Measurements from ENCODE around the gene SMTN.

The SMTN gene

DNA sequence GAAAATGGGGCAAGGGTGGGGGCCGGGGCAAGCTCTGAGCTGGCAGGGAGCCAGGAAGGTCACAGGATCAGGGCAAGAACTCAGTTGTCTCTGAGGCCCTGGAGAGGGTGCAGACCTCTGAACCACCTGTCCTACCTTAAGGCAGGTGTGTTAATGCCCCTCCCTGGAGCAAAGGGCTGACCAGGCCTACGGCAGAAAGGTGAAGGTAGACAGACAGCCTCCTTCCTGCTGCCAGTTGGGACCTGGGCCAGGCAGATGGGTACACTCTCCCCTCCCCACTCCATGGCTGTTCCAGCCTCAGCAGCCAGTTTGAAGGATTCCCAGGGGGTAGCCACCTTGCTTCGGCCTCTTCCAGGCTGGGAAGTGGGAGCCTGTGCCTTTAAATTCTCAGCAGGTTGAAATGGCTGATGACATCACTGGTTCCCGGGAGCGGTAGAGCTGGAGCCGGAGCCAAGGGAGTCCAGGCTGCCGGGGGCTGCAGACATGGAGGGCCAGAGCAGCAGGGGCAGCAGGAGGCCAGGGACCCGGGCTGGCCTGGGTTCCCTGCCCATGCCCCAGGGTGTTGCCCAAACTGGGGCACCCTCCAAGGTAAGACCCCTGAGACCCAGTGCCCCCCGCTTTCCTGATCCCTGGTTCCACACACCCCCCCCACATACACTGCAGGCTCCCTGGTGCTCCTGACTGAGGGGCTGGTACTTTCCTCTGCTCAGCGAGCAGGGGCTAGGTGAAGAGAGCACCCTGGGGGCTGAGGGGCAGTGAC is 41.6 kb downstream of the SMTN start, which contains the start of gene INPP5J:
Gene INPP5J, plus strand, starts transcription at position 435 of the 760 bp plus-strand sequence. Its CDS starts 49 bp downstream, at position 484.
- DNase-seq (ENCODE audit: low read depth, low spot score): no peak

GRCh38 chr22:31123292-31123602 is 42.1 kb downstream of the SMTN start:
- no peak for DNase-seq (ENCODE audit: low read depth, low spot score)
- no peak overlapping the region for H3K27ac ChIP-seq

More for the DNA sequence above, 41.6 kb downstream of the SMTN start, which contains the start of gene INPP5J:
- H3K27ac ChIP-seq: no peak within 1 kb of the TSS

GRCh38 chr22:31124290-31124689 is 43.2 kb downstream of the SMTN start:
- DNase-seq (ENCODE audit: low read depth, low spot score): no peak

GRCh38 chr22:31124811-31125465 is 43.8 kb downstream of the SMTN start:
- H3K27ac ChIP-seq: no peak overlapping the region
- DNase-seq (ENCODE audit: low read depth, low spot score): no peak

More at GRCh38 chr22:31124290-31124689, 43.2 kb downstream of the SMTN start:
- no peak overlapping the region for H3K27ac ChIP-seq

DNA sequence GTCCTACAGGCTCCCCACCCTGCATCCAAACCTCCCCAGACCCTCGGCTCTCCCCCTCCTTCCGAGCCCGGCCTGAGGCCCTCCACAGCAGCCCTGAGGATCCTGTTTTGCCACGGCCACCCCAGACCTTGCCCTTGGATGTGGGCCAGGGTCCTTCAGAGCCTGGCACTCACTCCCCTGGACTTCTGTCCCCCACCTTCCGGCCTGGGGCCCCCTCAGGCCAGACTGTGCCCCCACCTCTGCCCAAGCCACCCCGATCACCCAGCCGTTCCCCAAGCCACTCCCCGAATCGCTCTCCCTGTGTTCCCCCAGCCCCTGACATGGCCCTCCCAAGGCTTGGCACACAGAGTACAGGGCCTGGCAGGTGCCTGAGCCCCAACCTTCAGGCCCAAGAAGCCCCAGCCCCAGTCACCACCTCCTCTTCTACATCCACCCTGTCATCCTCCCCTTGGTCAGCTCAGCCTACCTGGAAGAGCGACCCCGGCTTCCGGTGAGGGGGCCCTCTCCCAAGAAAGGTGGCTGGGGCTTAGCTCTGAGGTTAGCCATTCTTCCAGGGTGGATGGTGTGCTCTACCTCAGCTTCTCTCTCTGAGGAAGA is 44.5 kb downstream of the SMTN start:
- no peak for DNase-seq (ENCODE audit: low read depth, low spot score)
- no peak overlapping the region for H3K27ac ChIP-seq

GRCh38 chr22:31126128-31126868 is 45.2 kb downstream of the SMTN start:
- H3K27ac ChIP-seq: no peak overlapping the region
- no peak for DNase-seq (ENCODE audit: low read depth, low spot score)

DNA sequence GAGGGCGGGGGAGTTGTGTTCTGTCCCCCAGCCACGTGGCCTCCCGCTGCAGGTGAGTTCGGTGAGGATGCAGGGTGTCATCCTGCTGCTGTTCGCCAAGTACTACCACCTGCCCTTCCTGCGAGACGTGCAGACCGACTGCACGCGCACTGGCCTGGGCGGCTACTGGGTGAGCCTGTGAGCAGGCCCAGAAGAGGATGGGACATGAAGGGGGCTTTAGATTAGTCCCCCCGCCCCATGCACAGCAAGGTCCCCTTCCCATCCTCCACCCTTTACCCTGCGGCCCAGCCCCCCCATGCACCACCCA is 45.7 kb downstream of the SMTN start:
- no peak overlapping the region for H3K27ac ChIP-seq
- DNase-seq (ENCODE audit: low read depth, low spot score): no peak

GRCh38 chr22:31127181-31127772 is 46.2 kb downstream of the SMTN start:
- H3K27ac ChIP-seq: no peak overlapping the region
- DNase-seq (ENCODE audit: low read depth, low spot score): no peak

DNA sequence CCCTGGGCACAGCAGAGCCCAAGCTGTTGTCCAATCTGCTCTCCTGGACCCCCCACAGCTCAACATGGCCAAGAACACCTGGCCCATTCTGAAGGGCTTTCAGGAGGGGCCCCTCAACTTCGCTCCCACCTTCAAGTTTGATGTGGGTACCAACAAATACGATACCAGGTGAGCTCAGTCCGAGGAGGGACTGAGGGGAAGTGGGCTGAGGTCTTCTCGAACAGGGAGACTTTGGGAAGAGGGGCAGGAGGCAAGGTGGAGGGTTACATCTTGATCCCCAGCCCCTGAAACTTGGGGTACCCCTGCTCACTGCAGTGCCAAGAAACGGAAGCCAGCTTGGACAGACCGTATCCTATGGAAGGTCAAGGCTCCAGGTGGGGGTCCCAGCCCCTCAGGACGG is 47.0 kb downstream of the SMTN start:
- no peak overlapping the region for H3K27ac ChIP-seq
- DNase-seq (ENCODE audit: low read depth, low spot score): no peak

GRCh38 chr22:31130873-31131272 is 49.8 kb downstream of the SMTN start:
- no peak overlapping the region for H3K27ac ChIP-seq
- DNase-seq (ENCODE audit: low read depth, low spot score): no peak

DNA sequence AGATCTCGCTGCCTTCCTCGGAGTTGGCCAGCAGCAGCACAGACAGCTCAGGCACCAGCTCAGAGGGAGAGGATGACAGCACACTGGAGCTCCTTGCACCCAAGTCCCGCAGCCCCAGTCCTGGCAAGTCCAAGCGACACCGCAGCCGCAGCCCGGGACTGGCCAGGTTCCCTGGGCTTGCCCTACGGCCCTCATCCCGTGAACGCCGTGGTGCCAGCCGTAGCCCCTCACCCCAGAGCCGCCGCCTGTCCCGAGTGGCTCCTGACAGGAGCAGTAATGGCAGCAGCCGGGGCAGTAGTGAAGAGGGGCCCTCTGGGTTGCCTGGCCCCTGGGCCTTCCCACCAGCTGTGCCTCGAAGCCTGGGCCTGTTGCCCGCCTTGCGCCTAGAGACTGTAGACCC is 52.8 kb downstream of the SMTN start:
- H3K27ac ChIP-seq: no peak overlapping the region
- no peak for DNase-seq (ENCODE audit: low read depth, low spot score)

GRCh38 chr22:31134688-31135087 is 53.6 kb downstream of the SMTN start:
- DNase-seq (ENCODE audit: low read depth, low spot score): no peak

DNA sequence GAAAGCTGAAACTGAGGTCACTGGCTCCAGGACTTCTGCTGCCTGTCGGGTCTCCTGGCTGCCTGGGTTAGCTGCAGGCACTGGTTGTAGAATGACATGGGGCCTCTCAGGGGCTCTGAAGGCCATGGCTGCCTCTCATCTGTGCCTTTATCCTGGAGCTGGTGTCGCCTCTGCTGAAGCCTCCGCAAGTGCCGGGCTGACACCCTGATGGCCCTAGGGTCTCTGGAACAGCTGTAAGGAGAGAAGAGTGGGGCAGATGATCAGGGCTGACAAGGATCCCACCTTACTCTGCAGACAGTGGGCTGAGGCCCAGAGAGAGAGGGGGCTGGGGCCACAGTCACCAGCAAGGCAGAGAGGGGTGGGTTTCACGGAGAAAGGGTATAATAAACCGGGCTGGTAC is 54.6 kb downstream of the SMTN start:
- no peak overlapping the region for H3K27ac ChIP-seq
- DNase-seq (ENCODE audit: low read depth, low spot score): no peak

More at GRCh38 chr22:31134688-31135087, 53.6 kb downstream of the SMTN start:
- H3K27ac ChIP-seq: no peak overlapping the region

DNA sequence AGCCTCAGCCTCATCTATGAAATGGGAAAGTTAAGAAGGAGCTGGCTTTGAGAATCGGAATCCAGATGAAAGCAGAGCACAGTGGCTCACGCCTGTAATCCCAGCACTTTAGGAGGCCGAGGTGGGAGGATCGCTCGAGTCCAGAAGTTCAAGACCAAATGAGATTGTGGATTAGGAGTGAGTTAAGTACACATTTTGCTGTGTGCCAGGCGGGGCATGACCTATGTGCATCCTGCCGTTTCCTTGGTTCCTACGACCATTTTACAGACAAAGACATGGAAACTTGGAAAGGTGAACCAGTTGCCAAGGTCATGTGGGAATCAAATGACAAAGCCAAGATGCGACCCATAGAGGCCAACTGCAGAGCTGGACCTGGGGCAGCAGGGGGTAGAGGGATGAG is 55.0 kb downstream of the SMTN start:
- no peak overlapping the region for H3K27ac ChIP-seq
- DNase-seq (ENCODE audit: low read depth, low spot score): no peak

GRCh38 chr22:31136711-31137110 is 55.6 kb downstream of the SMTN start:
- DNase-seq (ENCODE audit: low read depth, low spot score): no peak
- no peak overlapping the region for H3K27ac ChIP-seq

- DNase-seq (ENCODE audit: low read depth, low spot score): no peak
- H3K27ac ChIP-seq: no peak overlapping the region
Observed at GRCh38 chr22:31137721-31138120, 56.6 kb downstream of the SMTN start.

DNA sequence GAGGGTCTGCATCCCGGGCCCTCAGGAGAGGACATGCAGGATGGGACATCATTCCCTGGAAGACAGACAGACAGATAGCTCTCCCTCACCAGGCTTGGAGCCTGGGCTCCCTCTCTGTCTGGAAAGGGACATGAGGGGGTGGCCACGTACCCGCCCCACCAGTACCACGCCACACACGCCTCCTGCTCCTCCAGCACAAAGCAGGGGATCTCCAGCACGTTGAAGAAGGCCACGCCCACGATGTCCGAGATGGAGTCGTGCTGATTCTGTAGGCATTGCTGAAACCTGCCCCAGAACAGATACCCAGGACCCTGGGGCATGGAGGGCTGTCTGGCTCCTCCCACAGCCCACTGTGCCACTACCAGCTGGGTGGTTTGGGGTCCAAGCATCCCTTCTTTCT is 57.0 kb downstream of the SMTN start:
- H3K27ac ChIP-seq: no peak overlapping the region
- DNase-seq (ENCODE audit: low read depth, low spot score): no peak

DNA sequence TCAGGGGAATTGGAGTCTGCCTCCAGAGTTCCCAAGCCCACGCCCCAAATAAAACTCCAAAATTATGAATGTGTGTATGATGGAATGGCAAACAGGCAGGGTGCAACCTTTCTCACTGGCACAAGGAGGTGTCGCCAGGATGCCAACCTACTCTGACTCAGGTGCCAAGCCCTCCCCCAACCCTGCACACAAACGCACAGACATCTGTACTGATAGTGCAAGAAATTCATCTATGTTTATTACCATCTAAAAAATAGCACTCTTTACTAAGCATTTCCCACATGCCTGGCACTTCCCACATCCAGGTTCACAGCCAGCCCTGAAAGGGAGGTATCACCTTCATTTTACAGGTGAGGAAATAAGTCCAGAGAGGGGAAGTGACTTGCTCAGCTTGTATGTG is 57.9 kb downstream of the SMTN start:
- H3K27ac ChIP-seq: no peak overlapping the region
- DNase-seq (ENCODE audit: low read depth, low spot score): no peak

DNA sequence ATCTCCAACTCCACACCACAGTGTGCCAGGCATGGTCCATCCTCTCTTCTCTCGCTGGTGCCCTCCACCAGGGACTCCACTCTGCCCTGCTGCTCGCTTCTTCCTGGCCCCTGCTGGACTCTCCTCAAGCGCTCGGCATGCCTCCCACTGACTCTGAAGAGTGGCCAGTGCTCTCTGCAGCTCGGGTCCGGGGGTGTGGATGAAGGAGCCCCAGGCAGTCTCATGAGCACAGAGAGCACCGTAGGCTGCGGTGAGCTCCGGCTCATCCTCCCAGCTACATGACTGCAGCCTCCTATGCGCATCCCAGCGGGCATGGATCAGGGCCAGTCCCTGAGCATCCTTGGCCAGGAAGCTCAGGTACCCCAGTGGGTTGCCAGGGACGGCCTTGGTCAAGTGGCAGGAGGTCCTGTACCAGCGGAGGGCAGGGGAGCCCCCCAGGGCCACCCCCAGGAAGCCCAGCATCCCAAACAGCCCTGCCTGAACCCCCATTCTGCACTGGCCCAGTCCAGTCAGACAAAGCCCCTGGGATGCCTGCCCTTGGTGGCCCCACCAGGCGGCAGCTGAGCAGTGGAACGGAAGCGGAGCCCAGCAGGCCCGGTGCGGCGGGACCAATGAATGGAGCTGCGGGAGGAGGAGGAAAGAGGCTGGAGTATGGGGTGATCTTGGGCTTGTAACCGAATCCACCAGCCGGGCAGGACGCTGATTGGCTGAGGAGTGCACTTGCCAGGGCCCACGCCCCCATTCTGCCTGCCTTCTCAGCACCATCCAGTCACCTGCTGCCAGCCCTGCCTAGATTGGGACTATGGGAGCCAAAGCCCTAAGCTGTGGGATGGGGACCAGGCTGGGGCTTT is 59.0 kb downstream of the SMTN start, which contains the start of gene PLA2G3:
Gene PLA2G3, minus strand, starts transcription at position 643 of the 851 bp plus-strand sequence. Its CDS starts 154 bp downstream, at position 489.
- no peak for DNase-seq (ENCODE audit: low read depth, low spot score)
- H3K27ac ChIP-seq: no peak within 1 kb of the TSS

DNA sequence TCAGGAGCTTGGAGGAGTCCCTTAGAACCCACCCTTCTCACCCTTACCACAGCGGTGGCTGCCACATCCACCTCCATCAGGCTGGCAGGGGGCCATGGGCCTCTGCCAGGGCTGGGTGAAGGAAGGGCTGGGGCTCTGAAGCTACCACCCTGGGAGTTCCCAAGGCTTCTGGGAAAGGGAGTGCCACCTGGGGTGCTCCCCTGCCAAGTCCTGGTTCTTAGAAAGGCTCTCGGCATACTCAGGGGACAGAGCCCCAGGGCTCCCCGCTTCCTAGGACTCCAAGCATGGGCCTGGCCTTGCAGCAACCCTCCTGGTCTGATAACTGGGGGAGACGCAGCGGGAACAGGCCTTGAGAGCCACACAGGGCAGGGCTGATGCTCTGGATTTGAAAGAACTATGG is 59.6 kb downstream of the SMTN start:
- DNase-seq (ENCODE audit: low read depth, low spot score): no peak
- H3K27ac ChIP-seq: no peak overlapping the region

Measured in epithelial cell of prostate (primary cell).